Activated effector memory CD4-positive, alpha-beta T cell treated with Interleukin-2 at 50 U/mL for 16 hours (primary cell): ENCODE measurements around the gene HCAR3.
A peak's percentile ranks its signal among the peaks of the same experiment; 100 is the strongest.
"Not testable (repeated sequence)": the region's sequence is repeated elsewhere in the genome, so short reads cannot be mapped to it uniquely, and the experiment has no call there.

Source experiments
- DNase-seq: peaks from one replicate; pipeline ENCODE4 v3.0.0-alpha.2; 2020

HCAR3 gene

DNA sequence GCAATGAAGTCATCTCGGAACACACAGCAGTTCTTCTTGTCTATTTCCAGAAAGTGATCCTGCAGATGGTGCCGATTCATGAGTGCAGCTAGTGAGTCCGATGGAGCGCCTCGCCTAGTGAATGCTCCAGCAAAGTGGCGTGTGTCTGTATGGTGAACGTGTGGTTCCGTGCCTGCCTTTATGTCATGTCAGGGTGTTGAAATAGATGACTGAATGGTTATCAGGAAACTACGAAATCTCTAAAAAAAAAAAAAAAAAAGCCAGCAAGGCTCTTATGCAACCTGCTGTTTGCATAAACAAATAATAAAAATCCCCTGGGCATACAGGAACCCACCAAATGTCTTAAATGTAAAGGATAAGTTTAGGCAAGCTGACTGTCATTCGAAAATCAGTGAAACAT is at the start of gene HCAR3:
HCAR3 (minus strand) TSS at position 154 of the 400 bp plus-strand sequence; CDS start at position 80, 74 bp downstream.
- not testable (repeated sequence) for DNase-seq

DNA sequence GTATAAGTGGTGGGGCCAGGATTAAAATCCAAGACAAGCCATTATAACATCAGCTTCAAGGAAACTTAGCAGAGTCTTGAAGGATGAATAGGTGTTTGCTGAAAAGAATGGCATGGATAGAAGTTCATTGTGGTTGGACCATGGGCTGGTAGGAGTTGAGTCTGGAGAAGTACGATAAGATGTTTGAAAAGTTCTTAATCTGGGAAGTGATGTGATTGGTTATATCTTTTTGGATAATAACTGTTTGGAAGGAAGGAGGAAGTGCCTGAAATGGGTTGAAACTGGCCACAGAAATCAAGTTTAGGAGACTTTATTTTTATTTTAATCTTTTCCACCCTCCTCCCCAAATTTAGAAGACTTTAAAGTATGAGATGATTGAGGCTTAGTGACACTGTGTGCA is 41.0 kb upstream of the HCAR3 start:
- no peak for DNase-seq

DNA sequence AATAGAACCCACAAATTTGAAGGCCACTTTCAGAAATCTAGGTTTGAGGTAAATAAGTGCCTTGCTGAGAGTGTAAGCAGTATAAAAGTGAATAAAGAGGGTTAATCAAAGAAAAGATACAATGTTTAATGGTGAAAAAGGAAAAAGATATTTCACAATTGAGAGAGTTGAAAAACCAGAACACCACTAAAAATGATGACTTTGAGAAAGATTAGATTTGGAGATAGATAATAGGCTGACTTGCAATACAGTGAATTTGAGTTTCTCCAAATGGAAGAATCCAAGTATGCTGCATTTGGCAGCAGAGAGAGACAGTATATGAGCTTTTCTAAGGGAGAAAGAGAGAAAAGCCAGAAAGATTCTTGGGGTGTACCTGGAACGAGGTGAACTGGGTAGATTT is 38.2 kb upstream of the HCAR3 start:
- no peak for DNase-seq

DNA sequence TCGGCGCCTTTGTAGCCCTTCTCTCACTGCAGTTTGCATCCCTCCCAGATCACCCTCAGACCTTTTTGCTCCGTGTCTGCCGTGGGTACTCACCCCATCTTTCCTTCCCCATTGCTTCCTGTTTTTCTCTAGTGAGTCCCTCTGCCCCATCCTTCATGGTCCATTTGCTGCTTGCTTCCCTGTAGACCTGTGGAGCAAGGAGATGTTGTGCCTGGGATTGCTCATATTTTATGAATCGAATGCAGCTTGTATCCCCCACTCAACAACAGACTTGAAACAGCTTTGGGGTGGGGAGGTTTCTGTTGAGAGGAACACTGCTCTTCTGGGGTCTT is 36.7 kb upstream of the HCAR3 start:
- no peak for DNase-seq

DNA sequence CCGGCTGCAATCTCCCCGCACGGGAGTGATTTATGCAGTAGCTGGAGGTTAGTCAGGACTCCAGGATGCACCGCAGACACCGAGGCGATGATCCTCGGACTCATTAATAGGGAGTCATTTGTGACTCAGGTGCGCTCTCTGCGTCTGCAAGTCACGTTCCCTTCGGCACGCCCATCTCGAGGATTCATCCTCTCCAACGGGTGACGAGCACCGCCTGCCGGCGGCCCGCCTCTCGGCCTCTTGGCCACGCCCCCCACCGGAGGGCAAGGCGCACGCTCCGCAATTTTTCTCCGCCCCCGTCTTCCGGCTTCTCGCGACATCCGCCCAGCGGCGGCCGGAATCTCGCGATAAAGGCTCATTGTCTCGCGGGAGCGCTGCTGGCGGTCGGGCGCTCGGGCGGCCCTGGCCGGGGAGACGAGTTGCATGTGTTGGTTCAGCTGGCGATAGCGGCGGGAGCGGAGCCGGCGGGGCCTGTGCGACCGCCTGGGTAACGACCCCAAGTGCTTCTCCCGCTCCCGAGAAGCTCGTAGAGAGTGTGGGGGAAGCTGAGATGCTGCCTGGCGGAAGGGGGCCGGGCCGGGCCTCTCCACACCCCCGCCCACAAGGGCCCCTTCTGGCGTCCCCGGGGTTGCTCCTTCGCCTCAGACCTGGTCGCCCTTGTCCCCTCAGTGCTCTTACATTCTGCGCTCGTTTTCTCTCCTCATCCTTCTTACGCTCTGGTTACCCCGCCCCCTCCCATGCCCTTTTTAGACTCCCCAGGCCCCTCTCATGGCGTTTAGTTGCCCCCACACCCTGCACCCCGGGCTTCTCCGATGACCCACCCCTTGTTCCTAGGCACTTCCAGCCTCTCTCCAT is 36.1 kb upstream of the HCAR3 start, which contains the start of gene DENR:
DENR (plus strand) TSS at position 361 of the 855 bp plus-strand sequence. CDS start 878 bp downstream, outside the sequence.
- DNase-seq, result peak; percentile 100

DNA sequence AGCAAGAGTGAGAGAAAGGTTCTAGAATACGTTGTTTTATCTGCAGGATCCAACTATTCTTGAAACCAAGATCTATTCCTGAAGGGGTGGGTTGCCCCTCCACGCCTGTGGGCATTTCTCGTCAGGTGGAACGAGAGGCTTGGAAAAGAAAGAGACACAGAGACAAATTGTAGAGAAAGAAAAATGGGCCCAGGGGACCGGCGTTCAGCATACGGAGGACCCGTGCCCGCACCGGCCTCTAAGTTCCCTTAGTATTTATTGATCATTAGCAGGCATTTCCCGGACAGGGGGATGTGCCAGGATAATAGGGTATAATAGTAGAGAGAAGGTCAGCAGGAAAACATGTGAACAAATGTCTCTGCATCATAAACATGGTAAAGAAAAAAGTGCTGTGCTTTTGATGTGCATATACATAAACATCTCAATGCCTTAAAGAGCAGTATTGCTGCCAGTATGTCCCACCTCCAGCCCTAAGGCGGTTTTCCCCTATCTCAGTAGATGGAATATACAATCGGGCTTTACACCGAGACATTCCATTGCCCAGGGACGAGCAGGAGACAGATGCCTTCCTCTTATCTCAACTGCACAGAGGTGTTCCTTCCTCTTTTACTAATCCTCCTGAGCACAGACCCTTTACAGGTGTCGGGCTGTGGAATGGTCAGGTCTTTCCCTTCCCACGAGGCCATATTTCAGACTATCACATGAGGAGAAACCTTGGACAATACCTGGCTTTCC is 34.3 kb upstream of the HCAR3 start:
- DNase-seq, result not testable (repeated sequence)

DNA sequence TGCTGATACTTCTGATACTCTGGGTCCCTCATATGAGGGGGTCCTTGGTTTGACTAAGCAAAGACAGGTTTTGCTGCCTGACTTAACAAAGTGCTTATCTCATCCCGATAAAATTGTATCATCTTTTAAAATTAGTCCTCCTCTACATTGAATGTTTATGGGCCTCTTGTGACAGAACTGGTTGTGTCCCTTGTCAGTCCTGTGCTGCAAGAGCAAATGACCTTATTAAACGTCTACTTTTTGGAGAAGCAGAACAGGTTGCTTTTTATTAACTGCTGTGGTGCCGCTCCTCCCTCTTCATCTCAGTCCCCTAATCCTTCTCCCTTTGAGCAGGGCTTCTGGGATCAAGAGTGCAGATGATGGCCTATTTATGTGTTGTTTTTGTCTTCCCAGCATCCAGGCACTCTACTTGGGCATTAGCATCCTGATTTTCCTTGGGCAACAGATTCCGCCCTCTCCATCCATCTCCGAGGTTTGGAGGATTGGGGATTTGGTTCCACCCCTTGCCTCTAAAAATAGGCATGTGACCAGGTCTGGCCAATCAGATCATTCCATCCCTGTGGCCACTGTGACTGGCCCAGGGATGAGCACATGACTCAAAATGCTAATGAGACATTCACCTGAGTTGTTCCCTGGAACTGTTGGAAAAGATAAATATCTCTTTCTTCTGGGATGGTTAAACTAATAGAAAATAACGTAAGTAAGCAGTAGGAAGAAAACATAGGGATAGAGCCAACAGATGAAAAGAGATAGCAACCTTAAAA is 33.1 kb upstream of the HCAR3 start:
- no peak for DNase-seq

DNA sequence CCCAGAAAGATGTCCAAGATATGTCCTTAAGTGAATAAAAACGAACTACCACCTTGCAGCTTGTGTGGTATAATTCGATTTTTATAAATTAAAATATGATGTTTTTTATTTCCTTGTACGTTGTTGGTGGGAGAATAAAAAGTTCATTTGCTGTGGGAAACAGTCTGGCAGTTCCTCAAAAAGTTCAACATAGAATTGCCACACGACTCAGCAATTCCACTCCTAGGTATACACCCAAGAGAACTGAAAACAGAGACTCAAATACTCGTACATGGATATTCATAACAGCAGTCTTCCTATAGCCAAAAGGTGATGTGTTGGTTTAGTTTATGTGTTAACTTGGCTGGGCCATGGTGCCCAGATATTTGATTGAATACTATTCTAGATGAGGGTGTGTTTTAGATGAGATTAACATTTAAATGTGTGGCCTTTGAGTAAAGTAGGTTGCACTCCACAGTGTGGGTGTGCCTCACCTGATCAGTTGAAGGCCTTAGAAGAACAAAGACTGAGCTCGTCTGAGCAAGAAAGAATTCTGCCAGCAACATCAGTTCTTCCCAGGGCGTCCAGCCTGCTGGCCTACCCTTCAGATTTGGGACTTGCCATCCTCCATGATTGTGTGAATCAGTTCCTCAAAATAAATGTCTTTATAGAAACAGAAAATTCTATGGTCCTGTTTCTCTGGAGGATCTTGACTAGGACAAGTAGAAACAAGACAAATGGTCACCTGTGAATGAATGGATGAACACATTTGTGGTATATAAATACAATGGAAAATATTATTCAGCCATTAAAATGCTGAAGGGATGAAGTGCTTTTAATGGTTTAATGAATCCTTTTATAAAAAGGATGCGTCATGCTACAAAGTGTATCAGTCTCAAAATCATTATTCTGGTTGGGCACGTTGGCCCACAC is 30.9 kb upstream of the HCAR3 start:
- DNase-seq, result no peak

DNA sequence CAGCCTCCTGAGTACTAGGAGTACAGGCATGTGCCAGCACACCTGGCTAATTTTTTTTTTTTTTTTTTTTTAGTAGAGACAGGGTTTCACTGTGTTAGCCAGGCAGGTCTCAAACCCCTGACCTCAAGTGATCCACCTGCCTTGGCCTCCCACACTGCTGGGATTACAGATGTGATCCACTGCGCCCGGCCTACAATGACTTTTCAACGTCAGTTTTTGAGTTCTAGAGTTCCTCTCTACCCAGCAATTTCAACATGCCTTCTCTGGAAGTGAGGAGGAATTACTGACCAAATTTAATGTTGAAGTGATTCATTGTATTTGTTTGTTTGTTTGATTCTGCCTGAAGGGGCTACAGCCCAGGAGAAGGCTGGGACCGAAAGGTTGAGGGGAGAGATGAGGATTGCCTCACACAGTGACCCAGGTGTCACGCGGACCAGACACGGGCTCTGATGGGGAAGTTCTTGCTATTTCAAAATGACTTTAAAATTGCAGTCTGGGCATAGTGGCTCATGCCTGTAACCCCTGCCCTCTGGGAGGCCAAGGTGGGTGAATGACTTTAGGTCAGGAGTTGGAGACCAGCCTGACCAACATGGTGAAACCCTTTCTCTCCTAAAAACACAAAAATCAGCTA is 27.4 kb upstream of the HCAR3 start:
- DNase-seq, result no peak

DNA sequence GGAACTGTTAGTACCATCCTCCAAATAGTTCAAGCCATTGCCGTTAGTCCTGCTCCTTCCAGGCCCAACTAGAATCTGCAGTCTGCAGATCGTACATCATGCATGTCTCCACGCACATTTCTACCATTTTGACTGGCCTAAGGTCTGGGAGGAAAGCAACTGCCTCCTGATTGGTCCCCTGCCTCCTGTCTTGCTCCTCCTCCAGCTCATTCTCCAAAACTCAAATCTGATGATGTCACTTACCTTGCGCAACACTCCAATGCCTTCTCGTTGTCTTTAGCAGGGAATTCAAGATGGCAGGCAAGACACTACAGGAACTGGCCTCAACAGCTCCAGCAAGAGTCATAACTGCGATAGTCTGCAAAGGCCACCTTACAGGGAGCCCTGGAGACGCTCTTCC is 23.7 kb upstream of the HCAR3 start:
- no peak for DNase-seq

DNA sequence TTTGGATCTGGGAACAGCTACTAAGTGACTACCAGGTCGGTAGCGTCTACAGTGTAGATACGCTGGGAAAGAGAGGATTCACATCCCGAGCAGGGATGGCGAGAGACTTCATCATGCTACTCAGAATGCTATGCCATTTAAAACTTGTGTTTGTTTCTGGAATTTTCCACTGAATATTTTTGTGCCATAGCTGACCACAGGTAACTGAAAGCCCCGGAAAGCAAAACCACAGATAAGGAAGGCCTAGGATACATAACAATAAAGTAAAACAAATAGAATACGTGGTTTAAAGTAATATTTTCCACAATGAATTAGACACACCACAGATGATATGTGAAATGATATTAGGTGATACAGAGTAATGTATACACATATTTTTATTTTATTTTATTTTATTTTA is 22.0 kb upstream of the HCAR3 start:
- DNase-seq, result no peak

DNA sequence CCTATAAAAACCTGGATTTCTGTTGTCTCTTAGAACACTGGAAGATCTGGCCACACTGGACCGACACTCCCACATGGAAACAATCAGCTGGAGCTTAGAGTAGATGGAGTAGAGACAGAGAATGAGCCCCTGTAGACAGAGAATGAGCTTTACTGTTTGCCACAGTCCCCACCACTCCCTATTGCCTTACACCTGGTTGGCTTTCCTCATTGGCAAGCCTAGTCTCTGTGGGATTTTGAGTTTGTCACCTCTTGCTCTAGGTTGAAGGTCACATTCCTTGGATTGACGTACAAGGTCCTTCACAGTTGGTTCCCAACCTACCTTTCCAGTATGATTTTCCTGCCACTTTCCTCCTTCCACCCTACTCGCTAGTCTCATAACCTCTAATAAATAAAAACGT is 16.0 kb upstream of the HCAR3 start:
- DNase-seq, result no peak

DNA sequence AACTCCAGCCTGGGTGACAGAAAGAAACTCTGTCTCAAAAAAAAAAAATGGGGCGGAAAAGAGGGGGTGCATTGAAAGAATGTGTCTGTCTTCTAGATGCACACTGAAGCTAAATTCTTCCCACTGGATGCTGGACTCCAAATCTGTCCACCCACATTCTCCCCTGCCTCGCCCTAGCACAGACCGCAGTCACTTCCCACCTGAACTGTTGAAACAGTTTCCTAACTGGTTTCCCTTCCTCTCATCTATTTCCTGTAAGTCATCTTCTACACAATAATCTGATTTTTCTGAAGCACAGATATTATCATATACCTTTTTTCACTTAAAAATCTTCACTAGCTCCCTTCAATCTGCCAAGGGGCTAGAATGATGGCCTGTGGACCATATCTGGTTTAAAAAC is 15.6 kb upstream of the HCAR3 start:
- DNase-seq, result no peak

DNA sequence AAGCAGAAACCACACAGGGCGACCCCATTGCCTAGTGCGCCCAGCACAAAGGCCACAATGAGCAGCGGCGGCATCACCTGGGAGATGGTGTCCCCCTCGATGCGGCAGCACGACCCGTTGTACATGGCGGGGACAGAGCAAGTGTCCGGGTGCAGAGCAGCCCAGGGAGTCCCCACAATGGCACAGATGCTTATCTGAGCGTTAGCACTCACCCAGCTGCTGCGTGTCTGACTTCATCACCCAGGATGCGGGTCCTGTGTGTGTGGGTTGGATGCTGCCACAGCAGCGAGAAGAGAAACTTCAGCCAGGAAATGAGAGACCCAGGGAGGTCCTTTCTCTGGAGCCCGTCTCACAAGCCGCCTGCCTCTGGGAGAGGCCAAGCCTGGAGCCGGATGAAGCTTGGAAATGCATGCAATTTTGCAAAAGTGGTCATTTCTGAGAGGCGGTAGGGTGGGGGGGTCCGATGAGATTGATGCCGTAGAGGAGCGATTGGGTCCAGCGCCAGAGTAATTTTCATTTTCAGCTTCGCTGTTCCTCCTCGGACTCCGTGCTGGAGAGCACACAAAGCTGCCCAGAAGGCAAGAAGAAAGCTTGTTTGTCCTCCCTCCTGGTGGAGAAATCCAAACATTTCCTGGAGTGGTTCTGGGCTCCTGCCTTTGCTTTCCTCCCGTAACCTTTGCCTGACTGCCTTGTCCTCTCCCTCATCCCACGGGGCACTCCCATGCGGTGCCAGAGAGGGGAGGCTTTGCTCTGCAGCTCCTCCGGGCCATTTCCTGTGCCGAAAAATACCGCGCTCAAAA is 13.8 kb upstream of the HCAR3 start, which contains the start of gene HCAR1:
HCAR1 (minus strand) TSS at position 630 of the 800 bp plus-strand sequence; CDS start at position 125, 505 bp downstream.
- peak; percentile 7 for DNase-seq

DNA sequence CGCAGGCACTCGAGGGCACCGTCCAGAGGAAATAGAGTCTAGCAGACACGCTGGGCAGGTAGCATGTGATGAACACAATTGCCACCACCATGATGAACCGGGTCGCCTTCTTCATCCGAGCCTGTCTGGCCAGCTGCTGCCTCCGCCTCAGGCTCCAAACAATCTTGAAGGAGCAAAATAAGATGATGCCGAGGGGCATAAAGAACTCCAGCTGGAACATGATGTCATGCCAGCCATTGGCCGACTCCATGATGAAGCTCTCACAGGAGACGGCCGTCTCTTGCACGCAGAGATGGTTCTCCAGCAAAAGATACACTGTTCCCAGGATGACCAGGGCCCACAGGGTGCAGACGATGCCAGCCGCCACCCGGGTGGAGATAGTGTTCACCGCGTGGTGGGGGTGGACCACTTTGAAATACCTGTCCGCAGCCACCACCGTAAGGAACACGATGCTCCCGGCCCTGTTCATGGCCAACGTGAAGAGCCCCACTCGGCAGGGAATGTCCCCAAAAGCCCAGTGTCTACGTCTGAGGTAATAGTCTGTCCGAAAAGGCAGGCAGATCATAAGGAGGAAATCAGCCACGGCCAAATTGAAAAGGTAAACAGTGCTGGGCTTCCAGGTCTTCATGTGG is 13.1 kb upstream of the HCAR3 start:
- DNase-seq, result no peak

DNA sequence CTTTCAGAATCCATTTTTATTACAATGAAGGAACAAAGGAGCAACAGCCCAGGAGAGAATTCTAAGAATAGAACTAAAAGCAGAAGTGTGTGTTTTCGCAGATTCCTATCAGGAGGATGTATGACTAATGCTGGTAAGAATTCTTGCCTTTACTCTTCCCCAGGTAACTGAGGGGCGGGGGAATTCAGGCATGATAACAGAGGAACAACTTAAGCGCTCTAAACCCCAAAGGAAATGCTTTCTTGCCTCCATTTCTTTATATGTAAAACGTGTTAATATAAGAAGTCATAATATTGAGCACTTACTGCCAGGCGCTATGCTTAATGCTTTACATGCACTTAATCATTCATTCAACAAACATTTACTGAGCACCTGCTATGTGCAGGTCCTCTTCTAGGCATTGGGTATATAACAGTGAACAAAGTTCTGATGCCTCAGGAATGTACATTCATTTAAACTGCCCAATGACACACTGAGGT is 9.5 kb upstream of the HCAR3 start:
- no peak for DNase-seq

DNA sequence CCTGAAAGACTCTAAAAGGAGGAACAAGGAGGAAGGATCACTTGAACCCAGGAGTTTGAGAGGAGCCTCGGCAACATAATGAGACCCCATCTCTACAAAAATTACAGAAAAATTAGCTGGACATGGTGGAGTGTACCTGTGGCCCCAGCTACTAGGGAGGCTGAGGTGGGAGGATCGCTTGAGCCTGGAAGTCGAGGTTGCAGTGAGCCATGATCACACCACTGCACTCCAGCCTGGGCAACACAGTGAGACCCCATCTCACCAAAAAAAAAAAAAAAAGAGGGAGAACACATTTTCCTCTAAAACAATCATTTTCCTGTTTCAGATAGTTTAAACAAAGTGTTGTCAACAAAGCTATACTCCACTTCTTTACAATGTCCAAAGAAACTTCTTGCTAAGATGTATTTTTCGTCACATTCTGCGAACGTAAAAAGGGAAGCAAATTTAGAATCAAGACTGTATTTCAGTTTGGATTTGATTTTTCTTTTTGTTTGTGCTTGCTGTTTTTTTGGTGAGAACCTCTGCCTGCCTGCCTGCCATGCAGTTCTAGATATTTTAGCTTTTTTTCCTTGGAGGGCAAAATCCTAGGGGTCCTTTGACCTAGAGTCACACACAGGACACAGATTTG is 9.0 kb upstream of the HCAR3 start:
- DNase-seq, result no peak

DNA sequence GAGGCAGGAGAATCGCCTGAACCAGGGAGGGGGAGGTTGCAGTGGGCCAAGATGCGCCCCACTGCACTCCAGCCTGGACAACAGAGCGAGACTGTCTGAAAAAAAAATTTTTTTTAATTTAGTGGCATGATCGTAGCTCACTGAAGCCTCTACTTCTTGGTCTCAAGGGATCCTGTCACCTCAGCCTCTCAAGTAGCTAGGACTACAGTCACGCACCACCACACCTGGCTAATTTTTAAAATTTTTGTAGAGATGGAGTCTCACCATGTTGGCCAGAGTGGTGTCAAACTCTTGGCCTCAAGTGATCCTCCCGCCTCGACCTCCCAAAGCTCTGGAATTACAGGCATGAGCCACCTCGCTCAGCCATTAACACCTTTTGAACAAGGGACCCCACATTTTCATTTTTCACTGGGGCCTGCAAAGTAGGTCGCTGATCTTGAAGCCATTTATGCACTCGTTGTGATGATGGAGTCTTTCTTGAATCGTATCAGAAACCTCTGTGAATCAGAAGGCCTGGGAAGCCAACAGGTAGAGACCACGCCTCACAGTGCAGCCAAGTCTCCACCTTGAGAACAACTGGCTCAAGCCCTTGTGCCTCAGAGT is 8.1 kb upstream of the HCAR3 start:
- no peak for DNase-seq

DNA sequence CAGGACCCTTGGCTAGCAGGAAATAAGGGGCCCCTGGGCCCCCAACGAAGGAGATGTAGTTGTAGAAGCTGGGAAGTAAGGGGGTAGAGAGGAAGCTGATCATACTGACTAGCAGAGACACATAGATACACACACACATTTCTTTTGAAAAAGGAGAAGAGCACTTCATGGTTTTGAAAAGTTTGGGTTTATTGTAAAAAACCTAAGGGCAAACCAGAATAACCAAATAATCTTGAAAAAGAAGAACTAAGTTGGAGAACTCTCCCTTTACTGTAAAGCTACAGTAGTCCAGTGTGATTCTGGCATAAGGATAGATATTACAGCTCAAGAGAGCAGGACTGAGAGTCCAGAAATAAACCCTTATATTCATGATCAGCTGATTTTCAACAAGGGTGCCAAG is 5.8 kb upstream of the HCAR3 start:
- no peak for DNase-seq
